ENCODE measurements around the gene NEO1.

NEO1 gene

DNA sequence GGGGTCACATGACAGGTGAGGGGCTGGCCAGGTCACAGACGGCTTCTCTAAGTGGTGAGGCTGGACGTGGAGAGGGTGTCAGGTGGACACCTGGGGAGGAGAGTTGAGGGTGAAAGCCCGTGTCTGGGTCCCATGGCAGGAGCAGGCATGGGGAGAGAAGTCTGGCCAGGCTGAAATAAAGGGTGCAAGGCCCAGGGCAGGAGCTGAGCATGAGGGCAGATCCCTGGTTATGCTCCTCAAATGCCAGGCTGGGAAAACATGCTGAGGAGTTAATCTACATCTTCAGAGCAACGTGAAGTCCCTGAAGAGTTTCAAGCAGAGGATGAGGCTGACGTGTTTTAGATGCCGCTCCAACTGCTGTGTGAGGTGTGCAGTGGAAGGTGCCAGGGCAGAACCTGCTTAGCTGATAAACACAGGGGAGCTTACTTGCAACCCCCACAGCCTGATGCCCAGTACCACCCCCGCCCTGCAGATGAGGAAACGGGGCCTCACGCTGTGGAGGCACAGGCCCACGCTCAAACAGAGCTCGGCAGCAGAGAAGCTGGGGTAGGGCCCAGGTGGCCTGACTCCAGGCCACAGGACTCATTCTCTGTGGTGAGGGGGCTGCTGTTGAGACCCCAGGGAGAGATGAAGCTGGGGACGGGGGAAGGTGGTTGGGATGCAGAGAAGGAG, 276.0 kb downstream of the NEO1 start:
- in situ Hi-C loops (cut with MboI; ENCODE audit: low sequenced_read_pairs) = no loop called here

DNA sequence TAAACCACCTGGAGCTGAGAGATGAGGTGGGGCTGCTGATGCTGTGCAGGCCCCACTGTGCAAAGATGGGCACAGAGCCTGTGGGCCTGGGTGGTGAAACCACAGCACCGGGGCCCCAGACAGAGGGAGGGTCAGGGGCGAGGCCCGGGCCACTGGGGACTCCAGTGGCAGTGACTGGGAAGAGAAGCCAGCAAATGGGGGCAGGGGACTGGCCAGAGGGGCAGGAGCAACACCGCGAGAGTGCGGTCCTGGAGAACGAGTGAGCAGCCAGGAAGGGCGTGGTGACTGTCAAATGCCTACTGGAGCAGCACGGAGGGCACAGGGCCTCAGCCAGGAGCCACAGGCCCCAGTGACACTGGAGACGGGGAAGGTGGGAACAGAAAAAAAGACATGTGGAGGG, 276.7 kb downstream of the NEO1 start:
- in situ Hi-C loops (cut with MboI; ENCODE audit: low sequenced_read_pairs) = no loop called here

DNA sequence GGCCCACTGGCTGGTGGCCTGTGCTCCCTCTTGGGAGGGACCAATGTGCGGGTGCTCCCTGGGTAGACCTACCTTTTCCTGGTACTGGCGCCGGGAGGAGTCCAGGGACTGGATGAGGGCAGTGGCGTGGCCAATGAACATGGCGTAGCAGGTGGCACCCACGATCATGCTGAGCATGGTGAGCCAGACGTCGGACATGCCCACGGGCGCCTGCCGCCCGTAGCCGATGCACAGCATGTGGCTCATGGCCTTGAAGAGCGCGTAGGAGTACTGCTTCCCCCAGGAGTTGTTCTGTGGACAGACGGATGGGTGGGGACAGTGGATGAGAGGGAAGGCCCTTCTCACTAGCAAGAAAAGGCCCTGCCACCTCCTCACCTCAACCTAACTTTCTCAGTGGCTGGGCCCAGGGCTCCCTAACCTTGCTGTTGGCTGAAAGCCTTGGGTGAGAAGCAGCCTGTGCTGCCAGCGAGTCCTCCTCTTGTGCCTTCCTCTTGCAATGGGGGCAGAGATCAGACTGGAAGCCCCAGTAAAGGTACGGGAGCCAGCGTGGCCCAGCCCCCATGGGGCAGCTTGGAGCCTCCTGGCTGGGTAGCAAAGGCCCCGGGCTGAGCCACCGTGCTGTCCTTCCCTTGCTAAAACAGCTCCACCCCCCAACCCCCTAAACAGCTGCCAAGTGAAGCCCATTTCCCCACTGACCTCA, 277.4 kb downstream of the NEO1 start:
- in situ Hi-C loops (cut with MboI; ENCODE audit: low sequenced_read_pairs) = no loop called here

DNA sequence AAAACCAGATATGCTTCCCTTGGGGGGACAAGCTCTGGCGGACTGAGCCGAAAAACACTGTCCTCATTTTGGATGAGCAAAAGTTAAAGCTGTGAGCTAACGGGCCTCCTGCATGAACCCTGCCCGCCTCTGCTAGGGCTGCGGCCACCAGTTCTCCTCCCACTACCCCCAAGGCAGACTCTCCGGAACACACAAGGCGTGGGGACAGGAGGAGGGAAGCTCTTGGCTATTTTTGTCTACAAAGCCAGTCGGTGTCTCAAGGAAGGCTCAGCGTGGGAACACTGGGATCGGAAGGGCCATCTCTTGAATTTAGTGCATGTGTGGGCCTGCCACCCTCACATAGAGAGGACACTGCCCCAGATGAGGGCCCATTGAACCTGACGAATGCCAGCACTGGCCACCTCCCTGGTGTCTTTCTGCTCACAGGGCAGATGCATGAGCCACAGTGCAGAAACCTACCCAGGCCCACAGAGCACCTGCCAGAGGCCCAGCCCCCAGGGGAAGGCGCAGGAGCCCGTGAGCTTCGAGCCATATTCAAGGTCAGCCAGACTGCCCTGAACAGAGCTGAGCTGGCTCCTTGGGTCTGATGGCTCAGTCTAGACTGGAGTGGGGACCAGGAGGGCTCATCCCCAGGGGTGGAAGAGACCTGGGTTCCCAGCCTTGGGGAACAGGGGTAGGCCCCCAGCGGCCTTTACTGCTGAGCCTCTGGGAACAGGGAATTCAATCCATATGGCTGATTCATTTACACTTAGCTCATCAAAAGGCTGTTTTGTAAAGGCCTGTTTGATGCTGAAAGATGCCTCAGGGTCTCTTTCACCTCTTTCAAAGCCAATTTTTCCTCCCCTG, 278.2 kb downstream of the NEO1 start:
- in situ Hi-C loops (cut with MboI; ENCODE audit: low sequenced_read_pairs) = no loop called here

- in situ Hi-C loops (cut with MboI; ENCODE audit: low sequenced_read_pairs) = no loop called here
Observed at GRCh38 chr15:73331501-73331900, 279.2 kb downstream of the NEO1 start.

DNA sequence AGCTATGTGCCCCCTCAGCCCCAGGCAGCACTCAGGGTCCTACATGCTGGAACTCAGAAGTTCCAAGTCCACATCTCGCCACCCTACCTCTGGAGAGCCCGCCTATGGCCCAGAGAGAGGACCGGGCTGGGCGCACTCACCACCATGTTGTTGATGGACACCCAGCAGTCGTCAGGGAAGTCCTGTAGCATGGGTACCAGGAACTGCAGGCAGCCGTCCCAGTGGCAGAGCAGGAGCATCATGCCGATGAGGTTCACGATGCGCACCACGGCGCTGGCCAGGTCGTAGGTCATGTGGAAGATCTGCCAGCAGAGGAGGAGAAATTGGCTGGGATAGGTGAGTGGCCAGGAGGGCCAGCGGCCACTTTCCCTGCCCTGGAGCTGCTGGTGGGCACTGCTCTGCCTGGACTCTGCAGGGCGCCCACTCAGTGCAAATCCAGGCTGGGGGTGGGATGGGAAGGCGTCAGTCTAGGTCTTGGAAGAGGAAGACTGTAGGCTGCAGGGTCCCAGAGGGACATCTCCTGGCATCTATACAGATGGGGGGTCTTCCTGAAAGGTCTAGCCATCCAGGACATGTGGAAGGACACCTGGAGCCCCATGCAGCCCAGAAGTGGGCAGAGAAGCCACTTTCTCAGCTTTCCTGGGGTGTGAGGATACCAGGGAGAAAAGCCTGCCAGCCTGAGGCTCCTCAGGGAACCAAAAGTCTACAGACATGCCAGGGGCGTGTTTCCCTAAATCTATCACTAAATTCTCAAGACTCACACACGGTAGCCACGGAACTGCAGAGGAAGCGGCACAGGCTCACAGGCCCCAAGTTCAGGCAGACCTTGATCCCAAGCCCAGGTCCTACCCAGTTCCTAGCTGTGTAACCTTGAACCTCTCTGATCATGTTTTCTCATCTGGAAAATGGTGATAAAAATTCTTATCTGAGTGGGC, 280.0 kb downstream of the NEO1 start:
- in situ Hi-C loops (cut with MboI; ENCODE audit: low sequenced_read_pairs) = no loop called here

DNA sequence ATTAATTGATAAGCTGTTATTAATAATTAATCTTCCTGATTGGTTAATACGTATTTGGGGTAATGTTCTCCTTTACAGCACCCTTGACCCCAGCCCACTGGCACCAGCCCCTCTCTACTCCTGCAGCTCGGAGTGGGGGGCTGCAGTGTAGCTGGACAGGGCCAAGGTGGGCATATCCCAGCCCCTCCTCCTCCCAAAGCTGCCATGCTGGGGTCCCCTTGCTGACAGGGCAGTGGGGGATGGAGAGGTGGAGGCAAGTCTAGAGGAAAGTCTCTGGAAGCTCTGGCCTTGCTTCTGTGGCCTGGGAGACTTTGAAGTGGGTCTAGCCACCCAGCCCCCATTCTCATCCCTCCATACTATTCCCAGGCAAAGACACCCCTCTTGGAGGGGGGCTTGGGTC, 280.7 kb downstream of the NEO1 start:
- in situ Hi-C loops (cut with MboI; ENCODE audit: low sequenced_read_pairs) = no loop called here

DNA sequence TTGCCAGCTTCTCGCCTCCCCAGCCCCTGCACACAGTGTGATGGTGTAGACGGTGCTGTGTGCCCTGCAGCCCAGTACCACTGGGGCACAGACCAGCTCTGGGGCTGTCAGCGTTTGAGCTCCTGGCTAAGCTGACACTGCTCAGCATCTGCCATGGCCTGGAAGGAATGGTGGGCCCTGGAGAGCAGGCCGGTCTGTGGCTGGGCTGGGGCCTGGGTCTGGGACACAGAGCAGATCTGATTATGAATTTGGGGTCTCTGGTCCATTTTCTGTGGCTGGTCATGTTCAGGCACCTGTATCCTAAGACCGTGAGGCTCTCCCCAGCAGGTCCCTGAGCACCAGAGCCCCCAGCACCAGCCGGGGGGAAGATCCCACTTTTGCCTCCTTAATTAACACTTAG, 281.8 kb downstream of the NEO1 start:
- in situ Hi-C loops (cut with MboI; ENCODE audit: low sequenced_read_pairs) = no loop called here

DNA sequence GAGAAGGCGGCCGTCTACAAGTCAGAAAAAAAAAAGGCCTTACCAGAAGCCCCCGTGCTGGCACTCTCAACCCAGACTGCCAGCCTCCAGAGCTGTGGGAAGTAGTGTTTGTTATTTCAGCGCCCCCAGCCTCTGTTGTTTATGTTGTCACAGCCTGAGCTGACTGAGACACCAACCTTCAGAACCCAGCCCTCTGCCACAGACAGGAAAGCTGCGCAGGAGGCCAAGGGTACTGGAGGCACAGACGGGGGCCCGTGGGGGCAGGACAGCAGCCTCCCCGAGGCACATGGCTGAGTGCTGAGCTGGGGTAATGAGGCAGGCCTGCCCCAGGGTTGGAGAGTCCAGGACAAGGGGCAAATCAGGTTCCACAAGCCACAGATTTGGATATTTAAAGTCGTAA, 282.8 kb downstream of the NEO1 start:
- in situ Hi-C loops (cut with MboI; ENCODE audit: low sequenced_read_pairs) = no loop called here

GRCh38 chr15:73335471-73335870, 283.2 kb downstream of the NEO1 start:
- in situ Hi-C loops (cut with MboI; ENCODE audit: low sequenced_read_pairs) = no loop called here

DNA sequence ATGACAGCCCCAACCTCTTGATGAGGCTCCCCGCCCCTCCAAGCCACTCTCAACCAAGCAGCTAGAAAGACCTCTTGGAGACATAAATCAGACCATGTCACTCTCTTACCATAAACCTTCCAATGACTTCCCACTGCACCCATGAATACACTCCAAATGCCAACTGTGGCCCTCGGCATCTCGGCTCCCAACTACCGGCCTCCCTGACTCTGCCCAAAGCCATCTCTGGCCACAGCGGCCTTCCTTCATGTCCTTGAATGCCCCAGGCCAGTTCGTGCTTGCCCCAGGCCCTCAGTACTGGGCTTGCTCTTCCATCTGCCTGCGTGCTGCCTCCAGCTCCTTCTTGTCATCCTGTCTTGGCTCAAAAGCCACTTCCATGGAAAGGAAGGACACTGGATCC, 284.5 kb downstream of the NEO1 start:
- in situ Hi-C loops (cut with MboI; ENCODE audit: low sequenced_read_pairs) = no loop called here

- in situ Hi-C loops (cut with MboI; ENCODE audit: low sequenced_read_pairs) = no loop called here
Observed at GRCh38 chr15:73337187-73337586, 284.9 kb downstream of the NEO1 start.

GRCh38 chr15:73338058-73338457, 285.8 kb downstream of the NEO1 start:
- in situ Hi-C loops (cut with MboI; ENCODE audit: low sequenced_read_pairs) = no loop called here

DNA sequence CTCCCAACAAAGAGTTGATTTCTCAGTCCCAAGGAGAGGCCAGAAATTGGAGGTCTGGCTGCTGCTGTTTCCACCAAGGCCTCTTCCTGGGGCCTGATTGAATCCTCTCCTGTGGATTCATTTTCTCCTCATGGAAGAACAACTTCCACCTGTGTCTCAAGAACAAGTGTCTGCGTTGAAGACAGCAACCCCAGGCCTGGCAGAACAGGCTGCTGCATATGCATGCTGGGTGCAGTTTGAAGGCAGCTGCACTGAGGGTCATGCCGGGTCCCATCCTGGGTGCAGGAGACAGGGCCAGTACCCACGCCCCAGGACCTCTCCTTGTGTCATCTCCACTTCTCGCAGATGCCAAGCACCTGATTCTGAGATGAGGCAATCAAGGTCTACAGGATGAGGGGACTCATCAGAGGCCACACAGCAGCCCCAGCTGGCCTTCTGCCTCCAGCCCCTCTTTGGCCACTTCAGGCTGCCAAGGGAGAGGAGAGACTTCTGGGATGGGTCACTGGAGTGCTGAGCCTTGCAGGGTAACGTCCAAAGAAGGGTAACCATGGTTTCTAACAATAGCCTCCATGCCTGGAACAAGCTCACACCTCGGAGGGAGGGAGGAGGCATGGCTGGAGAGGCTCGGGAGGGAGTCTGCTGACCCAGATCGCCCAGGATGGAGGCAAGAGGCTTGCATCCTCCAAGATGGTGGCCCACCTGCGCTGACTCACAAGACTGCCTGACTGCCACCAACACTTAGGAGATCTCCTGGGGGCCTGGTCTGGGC, 286.5 kb downstream of the NEO1 start:
- in situ Hi-C loops (cut with MboI; ENCODE audit: low sequenced_read_pairs) = no loop called here

DNA sequence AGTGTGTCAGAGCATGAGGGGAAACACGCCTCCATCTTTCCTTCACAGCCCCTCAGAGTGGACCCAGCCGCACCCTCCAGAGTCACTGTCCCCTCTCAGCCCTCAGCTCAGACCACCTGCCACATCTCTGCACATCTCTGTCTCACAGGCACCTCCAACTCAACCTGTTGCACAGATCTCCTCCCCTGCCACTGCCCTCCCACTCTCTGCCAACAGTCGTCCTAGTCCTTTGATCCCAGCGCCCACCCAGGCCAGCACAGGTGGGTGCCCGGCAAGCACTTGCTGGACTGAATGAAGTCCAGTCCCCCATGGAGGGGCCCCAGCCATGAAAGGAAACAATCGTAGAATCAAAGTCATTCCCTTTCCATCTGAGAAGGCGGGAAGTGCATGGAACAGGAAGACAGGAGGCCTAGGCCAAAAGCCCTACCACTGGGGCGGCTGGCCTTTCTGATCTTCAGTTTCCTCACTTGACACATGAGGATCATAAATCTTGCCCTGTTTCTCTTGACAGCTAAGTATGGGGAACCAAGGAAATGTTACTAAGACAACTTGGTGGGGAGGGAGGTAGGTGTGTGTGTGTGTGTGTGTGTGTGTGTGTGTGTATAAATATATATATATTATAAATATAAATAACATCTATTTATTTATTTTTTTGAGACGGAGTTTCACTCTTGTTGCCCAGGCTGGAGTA, 288.4 kb downstream of the NEO1 start:
- in situ Hi-C loops (cut with MboI; ENCODE audit: low sequenced_read_pairs) = no loop called here

DNA sequence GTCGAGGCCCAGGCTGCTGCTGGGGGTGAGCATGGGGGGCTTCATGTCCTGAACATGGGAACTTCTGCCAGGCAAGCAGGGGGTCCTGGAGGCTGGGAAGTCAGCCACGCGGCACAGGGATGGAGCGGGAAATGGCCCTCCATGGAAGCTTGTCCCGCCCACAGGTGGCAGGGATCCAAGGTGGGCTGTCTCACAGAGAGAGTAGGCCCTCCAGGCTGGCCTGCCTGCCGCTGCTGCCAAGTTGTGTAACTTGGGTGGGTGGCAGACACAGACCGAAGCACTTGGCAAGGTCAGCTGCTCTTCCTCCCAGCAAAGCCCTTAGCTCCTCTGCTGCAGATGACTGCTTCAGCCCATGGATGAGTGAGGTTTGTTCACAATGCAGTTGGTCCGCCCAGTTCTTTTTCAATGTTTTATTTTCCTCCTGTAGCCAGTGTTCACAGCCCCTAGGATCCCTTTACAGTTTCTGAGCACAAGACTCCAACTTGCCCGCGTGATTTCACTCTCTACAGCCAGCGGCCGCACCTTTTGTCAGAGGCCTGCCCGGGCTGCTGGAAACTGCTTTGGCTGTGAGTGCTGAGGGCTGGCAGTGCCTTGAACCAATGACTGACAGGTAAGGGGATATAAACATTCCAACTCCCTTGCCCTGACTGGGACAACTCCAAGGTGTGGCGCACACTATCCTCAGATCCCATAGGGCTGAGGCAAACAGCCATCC, 289.8 kb downstream of the NEO1 start:
- in situ Hi-C loops (cut with MboI; ENCODE audit: low sequenced_read_pairs) = no loop called here

GRCh38 chr15:73344056-73344455, 291.8 kb downstream of the NEO1 start:
- in situ Hi-C loops (cut with MboI; ENCODE audit: low sequenced_read_pairs) = no loop called here

GRCh38 chr15:73345658-73346057, 293.4 kb downstream of the NEO1 start:
- in situ Hi-C loops (cut with MboI; ENCODE audit: low sequenced_read_pairs) = no loop called here
